Prostate gland (tissue), 2 donors: ENCODE results near the gene TREM2. TPM values are rescaled to one million over a fixed set of nuclear protein-coding genes. Genes with fewer than 3 reads are reported as not detected.

Experiments
- DNase-seq: peaks from one replicate; pipeline ENCODE4 v3.0.0-alpha.2; 2019; ENCODE audit warnings: low spot score
- H3K27ac ChIP-seq, 2 donors: fragments of 200-600 bp; sonication (generic); 2 replicates each; pipeline ENCODE4 v1.5.1; 2017 to 2019
- H3K27me3 ChIP-seq: fragments of 200-600 bp; sonication (generic); replicated peaks from 2 replicates; pipeline ENCODE4 v1.5.1; 2019; ENCODE audit not compliant: insufficient read depth
- H3K36me3 ChIP-seq, 2 donors: fragments of 200-600 bp; sonication (generic); 1 replicate in 1 of 2; 2 replicates in 1 of 2; pipeline versions ENCODE4 v1.5.1 to v1.8.1; 2017 to 2019
- H3K4me1 ChIP-seq: fragments of 200-600 bp; sonication (generic); replicated peaks from 2 replicates; pipeline ENCODE4 v1.5.1; 2019
- H3K4me3 ChIP-seq, 2 donors: fragments of 200-600 bp; sonication (generic); 2 replicates each; pipeline ENCODE4 v1.5.1; 2017 to 2019
- H3K9me3 ChIP-seq: fragments of 200-600 bp; sonication (generic); 2 replicates; pipeline ENCODE4 v1.5.1; 2017
- POLR2A ChIP-seq: fragments of 450-650 bp; IDR thresholded peaks from one replicate; pipeline ENCODE4 v1.6.1; 2016; ENCODE audit warnings: antibody characterized with exemption, mild to moderate bottlenecking
- POLR2AphosphoS5 ChIP-seq: sonication (generic); formaldehyde crosslinking; IDR thresholded peaks from one replicate; pipeline ENCODE4 v1.6.1; 2017; ENCODE audit warnings: antibody characterized with exemption
- WGBS: methylation state at CpG from one replicate; pipeline ENCODE4 v1.1.5; 2018; 5-methylcytosine and 5-hydroxymethylcytosine counted together
- intact Hi-C: fragments of 100-400 bp; cut with DNase I; formaldehyde crosslinking; loops from one replicate; pipeline ENCODE4 v1.14.2; 2022
- total RNA-seq, 2 donors: library from RNA; depleted of rRNA; stranded (reverse); fragments of >200 nt; gene quantifications; one replicate each; pipeline ENCODE4 v1.1.0, GENCODE V29; 2016
- TF ChIP-seq, protein P1 (sequence below), 4 experiments: fragments of 200-600 bp in 2 of 4; fragments of 450-650 bp in 2 of 4; sonication (generic) in 2 of 4; IDR thresholded peaks; 1 replicate in 3 of 4; 2 replicates in 1 of 4; pipeline ENCODE4 v1.5.1; 2016 to 2019; ENCODE audit warnings: antibody characterized with exemption in 4 of 4, mild to moderate bottlenecking in 2 of 4, moderate library complexity in 2 of 4

TREM2 gene
- total RNA-seq, 2 donors from 2014 or later: 6.8 to 8.1 TPM

DNA sequence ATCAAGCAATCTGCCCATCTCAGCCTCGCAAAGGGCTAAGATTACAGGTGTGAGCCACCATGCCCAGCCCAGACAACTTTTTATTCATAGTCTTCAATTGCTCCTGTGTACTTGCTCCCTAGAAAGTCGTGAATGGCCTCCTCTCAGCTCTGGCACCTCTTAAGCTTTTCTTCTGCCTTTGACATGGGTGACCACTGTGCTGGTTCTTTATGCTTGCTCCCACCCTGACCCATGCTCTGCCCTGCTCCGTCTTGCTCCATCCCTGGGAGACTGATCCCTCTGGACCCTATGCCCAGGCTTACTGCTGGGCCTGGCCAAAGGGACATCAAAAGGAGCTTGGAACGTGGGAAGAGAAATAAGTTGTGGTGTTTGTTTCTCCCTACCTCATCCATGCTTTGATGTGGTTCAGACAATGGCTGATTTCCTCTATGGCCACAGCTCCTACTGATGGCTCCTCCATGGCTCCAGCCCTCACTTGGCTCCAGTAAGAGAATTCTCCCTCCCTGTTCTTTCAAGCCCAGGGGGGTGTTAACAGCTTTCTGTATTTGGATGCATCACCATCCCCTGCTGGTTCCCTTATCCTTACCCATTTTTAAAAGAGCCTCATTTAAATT is 7.7 kb upstream of the TREM2 start:
- Histone ChIP-seq H3K9me3 (no peaks in the 10 kb centered on the region), H3K4me3 (no peak overlapping the region), H3K27me3 (no peaks in the 10 kb centered on the region), H3K27ac (no peak overlapping the region), H3K4me1 (no peaks in the 10 kb centered on the region), H3K36me3 (no peaks in the 10 kb centered on the region)
- TF ChIP-seq, protein P1, sequence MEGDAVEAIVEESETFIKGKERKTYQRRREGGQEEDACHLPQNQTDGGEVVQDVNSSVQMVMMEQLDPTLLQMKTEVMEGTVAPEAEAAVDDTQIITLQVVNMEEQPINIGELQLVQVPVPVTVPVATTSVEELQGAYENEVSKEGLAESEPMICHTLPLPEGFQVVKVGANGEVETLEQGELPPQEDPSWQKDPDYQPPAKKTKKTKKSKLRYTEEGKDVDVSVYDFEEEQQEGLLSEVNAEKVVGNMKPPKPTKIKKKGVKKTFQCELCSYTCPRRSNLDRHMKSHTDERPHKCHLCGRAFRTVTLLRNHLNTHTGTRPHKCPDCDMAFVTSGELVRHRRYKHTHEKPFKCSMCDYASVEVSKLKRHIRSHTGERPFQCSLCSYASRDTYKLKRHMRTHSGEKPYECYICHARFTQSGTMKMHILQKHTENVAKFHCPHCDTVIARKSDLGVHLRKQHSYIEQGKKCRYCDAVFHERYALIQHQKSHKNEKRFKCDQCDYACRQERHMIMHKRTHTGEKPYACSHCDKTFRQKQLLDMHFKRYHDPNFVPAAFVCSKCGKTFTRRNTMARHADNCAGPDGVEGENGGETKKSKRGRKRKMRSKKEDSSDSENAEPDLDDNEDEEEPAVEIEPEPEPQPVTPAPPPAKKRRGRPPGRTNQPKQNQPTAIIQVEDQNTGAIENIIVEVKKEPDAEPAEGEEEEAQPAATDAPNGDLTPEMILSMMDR (IDR thresholded peaks at IDR 0.05): no peak
- TF ChIP-seq POLR2A (no peak), POLR2AphosphoS5 (no peak)
- DNase-seq: no peak
- intact Hi-C loops: no loop called here
- 70% methylated on average over 4 of the region's 4 CpGs for WGBS

DNA sequence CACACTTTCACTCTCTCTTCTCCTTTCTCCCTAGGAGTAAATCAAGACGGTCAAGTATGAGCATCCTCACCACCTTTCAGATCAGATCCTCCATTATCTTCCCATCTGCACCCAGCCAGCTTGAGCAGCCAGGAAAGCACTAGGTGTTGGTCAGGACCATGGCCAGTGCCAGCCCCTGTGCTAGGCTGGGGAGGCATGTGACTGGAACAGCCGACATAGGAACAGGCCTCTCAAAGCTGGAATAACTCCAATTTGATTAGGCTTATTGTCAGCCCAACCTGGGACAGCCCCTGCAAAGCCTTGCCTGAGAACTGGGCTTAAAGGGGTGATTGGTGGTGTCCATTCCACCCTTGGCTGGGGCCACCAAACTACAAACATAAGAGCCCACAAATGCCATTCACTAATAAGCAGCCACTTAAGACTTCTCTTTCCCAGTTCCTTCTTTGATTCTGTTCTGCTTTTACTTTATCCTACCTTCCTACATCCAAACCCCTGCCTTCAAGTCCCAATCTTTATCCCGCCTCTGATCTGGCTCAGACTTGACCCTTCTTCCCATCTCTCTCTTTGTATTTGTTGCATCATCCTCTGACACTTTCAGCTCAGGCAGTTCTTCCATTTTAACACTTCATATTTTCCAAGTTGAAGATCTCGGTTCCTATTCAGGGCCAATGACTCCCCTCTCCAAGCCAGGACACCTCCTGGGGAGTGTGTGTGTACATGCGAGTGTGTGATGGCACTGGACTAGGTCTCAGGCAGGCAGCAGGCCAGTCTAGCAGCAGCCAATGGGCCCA is 4.5 kb upstream of the TREM2 start:
- WGBS: 61% methylated on average over 5 of the region's 5 CpGs
- DNase-seq: no peak
- intact Hi-C loops: no loop called here

DNA sequence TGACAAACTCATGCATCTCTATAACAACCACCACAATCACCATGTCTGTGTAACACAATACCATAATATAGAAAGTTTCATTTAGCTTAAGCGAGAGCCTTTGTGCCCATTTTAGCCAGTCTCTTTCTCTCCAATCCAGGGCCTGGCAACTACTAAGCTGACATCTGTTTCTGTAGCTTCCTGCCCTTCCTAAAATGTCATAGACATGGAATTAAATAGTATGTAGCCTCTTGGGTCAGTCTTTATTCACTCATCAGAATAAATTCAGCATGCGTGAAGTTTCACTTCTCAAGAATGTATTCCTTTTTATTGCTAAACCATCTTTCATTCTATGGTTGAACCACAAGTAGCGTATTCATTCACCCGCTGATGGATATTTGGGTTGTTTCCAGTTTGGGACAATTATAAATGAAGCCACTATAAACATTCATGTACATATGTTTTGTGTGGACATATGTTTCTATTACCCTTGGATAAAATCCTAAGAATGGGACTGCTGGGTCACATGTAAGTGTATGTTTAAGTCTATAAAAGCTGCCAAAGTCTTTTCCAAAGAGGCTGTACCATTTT is 1.7 kb upstream of the TREM2 start:
- no peak overlapping the region for H3K27ac ChIP-seq
- H3K4me1 ChIP-seq: no peaks in the 10 kb centered on the region
- H3K9me3 ChIP-seq: no peaks in the 10 kb centered on the region
- no peak for DNase-seq
- WGBS: 88% methylated on average over 4 of the region's 4 CpGs
- no peaks in the 10 kb centered on the region for H3K27me3 ChIP-seq
- TF ChIP-seq POLR2A (no peak), POLR2AphosphoS5 (no peak)
- TF ChIP-seq, protein P1 (IDR thresholded peaks at IDR 0.05): no peak
- intact Hi-C loops: no loop called here
- H3K4me3 ChIP-seq: no peak overlapping the region
- no peaks in the 10 kb centered on the region for H3K36me3 ChIP-seq

More for the DNA sequence above, 4.5 kb upstream of the TREM2 start:
- no peaks in the 10 kb centered on the region for H3K4me1 ChIP-seq
- no peaks in the 10 kb centered on the region for H3K27me3 ChIP-seq
- H3K9me3 ChIP-seq: no peaks in the 10 kb centered on the region
- no peak overlapping the region for H3K27ac ChIP-seq
- no peaks in the 10 kb centered on the region for H3K36me3 ChIP-seq
- H3K4me3 ChIP-seq: no peak overlapping the region
- TF ChIP-seq POLR2A: no peak

DNA sequence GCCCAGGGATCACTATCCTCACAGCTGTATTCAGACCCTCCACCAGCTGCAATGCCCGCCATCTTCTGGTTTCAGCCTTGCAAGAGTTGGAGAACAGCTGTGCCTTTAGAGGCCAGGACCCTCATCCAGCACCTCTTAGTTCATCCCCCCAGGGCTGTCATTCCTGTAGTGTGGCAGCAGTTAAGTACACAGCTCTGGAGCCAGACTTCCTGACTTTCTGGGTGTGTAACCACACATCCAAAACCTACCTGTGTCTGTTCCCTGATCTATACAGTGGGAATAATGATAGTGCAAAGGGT is 452 bp upstream of the TREM2 start:
- Histone ChIP-seq H3K27me3 (no peaks in the 10 kb centered on the region), H3K27ac (no peak overlapping the region), H3K4me1 (no peaks in the 10 kb centered on the region), H3K9me3 (no peaks in the 10 kb centered on the region), H3K36me3 (no peaks in the 10 kb centered on the region), H3K4me3 (no peak overlapping the region)
- 94% methylated on average over 1 of the region's 1 CpG for WGBS
- no peak for DNase-seq
- intact Hi-C loops: no loop called here
- no peak for TF ChIP-seq POLR2AphosphoS5
- no peak for TF ChIP-seq POLR2A
- TF ChIP-seq, protein P1 (IDR thresholded peaks at IDR 0.05): no peak

DNA sequence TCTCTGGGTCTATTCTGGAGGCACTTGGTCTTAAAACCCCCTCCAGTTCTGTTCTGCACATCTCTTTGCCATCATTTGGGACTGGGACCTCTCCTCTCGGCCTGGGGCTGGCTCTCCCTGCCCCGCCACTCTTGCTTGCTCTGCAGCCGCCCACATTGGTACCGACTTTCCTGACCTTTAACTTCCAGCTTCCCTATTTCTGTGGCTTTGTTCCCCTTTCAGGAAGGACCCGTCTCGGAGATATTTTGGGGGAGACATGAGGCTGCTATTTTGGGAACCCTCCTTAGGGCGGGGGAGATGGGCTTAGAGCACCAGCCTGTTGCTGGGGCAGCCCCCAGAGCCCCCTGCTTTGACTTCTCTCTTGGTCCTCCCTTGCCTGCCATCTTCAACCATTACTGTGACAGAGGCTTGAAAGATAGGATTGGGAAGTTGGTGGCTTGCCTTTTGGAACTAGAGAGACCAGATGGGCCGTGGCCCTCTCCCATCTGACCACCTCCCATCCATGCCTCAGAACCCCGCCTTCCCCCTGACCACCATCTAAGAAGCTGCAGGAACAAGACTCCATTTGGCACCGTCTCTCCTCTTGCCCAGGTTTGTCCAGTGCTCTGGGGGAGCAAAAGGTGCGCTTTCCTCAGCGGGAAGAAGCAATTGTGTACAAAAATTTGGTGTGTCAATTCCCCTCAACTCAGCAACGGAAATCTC is 914 bp downstream of the TREM2 start:
- Histone ChIP-seq H3K9me3 (no peaks in the 10 kb centered on the region), H3K27me3 (no peaks in the 10 kb centered on the region), H3K4me3 (no peak overlapping the region), H3K36me3 (no peaks in the 10 kb centered on the region), H3K4me1 (no peaks in the 10 kb centered on the region), H3K27ac (no peak overlapping the region)
- whole genome bisulfite sequencing: 92% methylated on average over 13 of the region's 13 CpGs
- DNase-seq: no peak
- TF ChIP-seq POLR2A: no peak
- no peak for TF ChIP-seq POLR2AphosphoS5
- TF ChIP-seq, protein P1 (IDR thresholded peaks at IDR 0.05): no peak
- intact Hi-C loops: no loop called here
